GM12878 (cell line): ENCODE data around the gene PAM. TPM values are rescaled to one million over a fixed set of nuclear protein-coding genes. Genes with fewer than 3 reads are reported as not detected.

Source experiments
- ATAC-seq: fragments of 200-7000 bp; cut with Tn5 transposase; 3 replicates; pipeline ENCODE4 v1.9.1; 2020; ENCODE audit warnings: mild to moderate bottlenecking, moderate library complexity
- BruUV-seq: library from RNA; stranded (reverse); fragments of 400-500 nt; replicated peaks from 2 replicates; lab custom pipeline; 2021; lab: Mats Ljungman, UMichigan
- CTCF ChIA-PET: fragments of 300-600 bp; sonication (Branson Sonifier 250); formaldehyde crosslinking; extraction: SDS; loops from one replicate; lab custom pipeline; 2021; ENCODE audit warnings: inconsistent platforms; lab: Yijun Ruan, JAX
- POLR2A ChIA-PET: fragments of 350-600 bp; formaldehyde crosslinking; extraction: SDS; loops from one replicate; lab custom pipeline; 2021; ENCODE audit warnings: inconsistent platforms; lab: Charles Lee
- RAD21 ChIA-PET: fragments of 300-600 bp; sonication (Branson Sonifier 250); formaldehyde crosslinking; loops from one replicate; lab custom pipeline; 2023; ENCODE audit warnings: antibody characterized with exemption; ENCODE audit not compliant: unreplicated experiment; lab: Charles Lee
- SMC1A ChIA-PET: fragments of 300-600 bp; sonication (Branson Sonifier 250); formaldehyde crosslinking; loops from one replicate; lab custom pipeline; 2023; ENCODE audit not compliant: unreplicated experiment, uncharacterized antibody; lab: Charles Lee
- DNase-seq: peaks from one replicate; pipeline ENCODE4 v3.0.0-alpha.2; 2011; ENCODE audit warnings: low read depth, low spot score
- FAIRE-seq: peaks from 3 replicates; lab custom pipeline; 2011; peaks lifted over from hg19 to GRCh38; lab: Jason Lieb, UNC
- H2AFZ ChIP-seq: 2 replicates; pipeline ENCODE4 v1.6.0; 2011; ENCODE audit warnings: low read depth, low read length, control low read depth; ENCODE audit not compliant: control insufficient read depth
- H3K27ac ChIP-seq: 2 replicates; pipeline ENCODE4 v1.5.1; 2011; ENCODE audit warnings: control low read depth; ENCODE audit not compliant: control insufficient read depth, insufficient read depth
- H3K27me3 ChIP-seq, 2 experiments: replicated peaks in 1 of 2; 2 replicates each; pipeline versions ENCODE4 v1.6.0 to v1.6.1; 2011; ENCODE audit warnings: low read length in 1 of 2; ENCODE audit not compliant: control insufficient read depth in 2 of 2, insufficient read depth in 2 of 2
- H3K36me3 ChIP-seq, 2 experiments: 2 replicates each; pipeline ENCODE4 v1.5.1; 2011; ENCODE audit warnings: low read length in 1 of 2; ENCODE audit not compliant: control insufficient read depth in 2 of 2, insufficient read depth in 2 of 2
- H3K4me1 ChIP-seq: 2 replicates; pipeline ENCODE4 v1.6.1; 2011; ENCODE audit warnings: mild to moderate bottlenecking, low read length, moderate library complexity, mixed read lengths; ENCODE audit not compliant: control insufficient read depth, insufficient read depth
- H3K4me2 ChIP-seq: 2 replicates; pipeline ENCODE4 v1.6.0; 2011; ENCODE audit warnings: control low read depth; ENCODE audit not compliant: control insufficient read depth, insufficient read depth
- H3K4me3 ChIP-seq: fragments of 200-600 bp; sonication (generic); 2 replicates; pipeline ENCODE4 v1.5.1; 2016
- H3K79me2 ChIP-seq: 2 replicates; pipeline ENCODE4 v1.6.0; 2011; ENCODE audit warnings: low read length; ENCODE audit not compliant: control insufficient read depth, insufficient read depth
- H3K9ac ChIP-seq: 2 replicates; pipeline ENCODE4 v1.8.0; 2011; ENCODE audit warnings: low read length, control low read depth, mixed read lengths; ENCODE audit not compliant: control insufficient read depth, insufficient read depth
- H3K9me3 ChIP-seq: replicated peaks from 3 replicates; pipeline ENCODE4 v1.5.1; 2011; ENCODE audit warnings: mild to moderate bottlenecking, low read length; ENCODE audit not compliant: control insufficient read depth, insufficient read depth
- H4K20me1 ChIP-seq: 2 replicates; pipeline ENCODE4 v1.6.0; 2011; ENCODE audit not compliant: control insufficient read depth, insufficient read depth
- IRF4 ChIP-seq: IDR thresholded peaks from 2 replicates; pipeline ENCODE4 v1.6.1; 2011; ENCODE audit warnings: low read depth, low read length
- KDM1A ChIP-seq: fragments of 200-600 bp; sonication (generic); IDR thresholded peaks from 2 replicates; pipeline ENCODE4 v1.6.1; 2016; ENCODE audit warnings: borderline replicate concordance
- NFYB ChIP-seq: IDR thresholded peaks from 2 replicates; pipeline ENCODE4 v1.6.1; 2011; ENCODE audit warnings: low read depth, mild to moderate bottlenecking, low read length, improper control_type of control experiment, moderate library complexity; ENCODE audit not compliant: insufficient read depth
- SRF ChIP-seq, 2 experiments: IDR thresholded peaks; 2 replicates each; pipeline ENCODE4 v1.6.1; 2011; ENCODE audit warnings: low read depth in 2 of 2, low read length in 2 of 2, mild to moderate bottlenecking in 1 of 2, moderate library complexity in 1 of 2
- ZBTB40 ChIP-seq: fragments of 450-650 bp; IDR thresholded peaks from 2 replicates; pipeline ENCODE4 v1.6.1; 2016; ENCODE audit warnings: mild to moderate bottlenecking, moderate library complexity, borderline replicate concordance
- WGBS: methylation state at CpG from one replicate; pipeline ENCODE4 v1.1.6; 2016; ENCODE audit warnings: low lambda C conversion rate; ENCODE audit not compliant: insufficient replicate concordance, insufficient coverage; ENCODE audit errors: missing lambda C conversion rate; 5-methylcytosine and 5-hydroxymethylcytosine counted together
- in situ Hi-C: fragments of 300-500 bp; cut with MboI; formaldehyde crosslinking; loops from 9 replicates; pipeline ENCODE4 v1.14.3; 2018; ENCODE audit warnings: mixed read lengths
- intact Hi-C: fragments of 100-400 bp; cut with micrococcal nuclease; formaldehyde crosslinking; loops from one replicate; pipeline ENCODE4 v1.14.2; 2022; ENCODE audit not compliant: unreplicated experiment
- polyA plus RNA-seq, 11 experiments: library from polyadenylated mRNA; depleted of rRNA in 4 of 11; unstranded in 6 of 11; stranded (reverse) in 5 of 11; fragments of >200 nt; fragmentation: Nextera tagmentation in 4 of 11; fragmentation: Illumina TruSeq in 1 of 11; extraction: Ambion mirVana in 4 of 11; extraction: Trizol in 1 of 11; gene quantifications; 1 replicate in 1 of 11; 2 replicates in 10 of 11; pipeline versions ENCODE4 v1.2.1 to v1.2.3, GENCODE V29; 2011 to 2016; ENCODE audit warnings: inconsistent platforms in 2 of 11, missing spikeins in 2 of 11, low read depth in 1 of 11
- total RNA-seq, 4 experiments: library from RNA; depleted of rRNA in 3 of 4; stranded (reverse); fragments of >200 nt in 3 of 4; fragmentation: Illumina TruSeq in 1 of 4; extraction: Trizol in 1 of 4; gene quantifications; 2 replicates each; pipeline versions ENCODE4 v1.2.1 to v1.2.3, GENCODE V29; 2013 to 2021

The PAM gene
- total and polyA plus RNA-seq, 10 of the 15 experiments (the other 5 are each of a cell fraction or from before 2014, with no cell fraction given): 5.5 to 72.5 (median 15.4) TPM

- intact Hi-C loops: no loop called here
- 96% methylated on average over 1 of the region's 1 CpG for WGBS
- CTCF ChIA-PET: interaction anchor here (0.9 to 1.3 kb wide), 3 partner anchors 10 to 140 kb away, joined by 3 to 4 read pairs (median 3); no protein-coding TSS in a partner anchor
- H3K4me2 ChIP-seq: no peak overlapping the region
- H4K20me1 ChIP-seq: no peaks in the 10 kb centered on the region
- no peak overlapping the region for H3K9ac ChIP-seq
- DNase-seq: no peak
- no peak for FAIRE-seq
- SMC1A ChIA-PET: interaction anchor here (0.9 to 1.8 kb wide), 6 partner anchors 9 to 240 kb away, joined by 3 to 7 read pairs (median 3); partner anchors contain the start of genes GIN1 and PPIP5K2
- POLR2A ChIA-PET: interaction anchor here (0.6 kb wide), 1 partner anchor 31 kb away, joined by 3 read pairs; no protein-coding TSS in a partner anchor
- in situ Hi-C loops: no loop called here
- no peak overlapping the region for H3K27ac ChIP-seq
- RAD21 ChIA-PET: interaction anchor here (1.4 kb wide), 1 partner anchor 9 kb away, joined by 3 read pairs; no protein-coding TSS in a partner anchor
- H3K9me3 ChIP-seq: no peaks in the 10 kb centered on the region
- BruUV-seq: no TSS peak
- no peak for ATAC-seq
- H3K4me3 ChIP-seq: no peak overlapping the region
- no peaks in the 10 kb centered on the region; a peak in 1 of 4 replicates for H3K36me3 ChIP-seq
- H3K4me1 ChIP-seq: no peaks in the 10 kb centered on the region
- H3K79me2 ChIP-seq: no peaks in the 10 kb centered on the region
- TF ChIP-seq KDM1A (no peak), ZBTB40 (no peak), NFYB (no peak), IRF4 (no peak), SRF (IDR thresholded peaks at IDR 0.05; ENCODE audit: low read depth in 2 of 2, low read length in 2 of 2) (no peak)
- no peak overlapping the region for H2AFZ ChIP-seq
- no peaks in the 10 kb centered on the region for H3K27me3 ChIP-seq
These were observed 166.4 kb downstream of the PAM start for GRCh38 chr5:102921341-102922044.
